ENCODE measurements around the gene MSH4.
"Not testable (repeated sequence)": the region's sequence is repeated elsewhere in the genome, so short reads cannot be mapped to it uniquely, and the experiment has no call there.

Gene MSH4

DNA sequence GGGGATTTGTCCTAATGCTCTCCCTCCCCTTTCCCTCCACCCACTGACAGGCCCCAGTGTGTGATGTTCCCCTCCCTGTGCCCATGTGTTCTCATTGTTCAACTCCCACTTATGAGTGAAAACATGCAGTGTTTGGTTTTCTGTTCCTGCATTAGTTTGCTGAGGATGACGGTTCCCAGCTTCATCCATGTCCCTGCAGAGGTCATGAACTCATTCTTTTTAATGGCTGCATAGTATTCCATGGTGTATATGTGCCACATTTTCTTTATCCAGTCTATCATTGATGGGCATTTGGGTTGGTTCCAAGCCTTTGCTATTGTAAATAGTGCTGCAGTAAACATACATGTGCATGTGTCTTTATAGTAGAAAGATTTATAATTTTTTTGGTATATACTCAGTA lies 26.9 kb downstream of the MSH4 start:
- H2BK12ac ChIP-seq (ENCODE audit: low read length); H3K36me3 ChIP-seq (replicated peaks in 1 of 2; ENCODE audit: control insufficient read depth in 2 of 2, insufficient read depth in 2 of 2, low read length in 2 of 2); H2BK15ac ChIP-seq (ENCODE audit: low read length); H2AK5ac ChIP-seq (ENCODE audit: low read depth, low read length); H2BK120ac ChIP-seq (ENCODE audit: low read depth, low read length); H3K23ac ChIP-seq (ENCODE audit: low read depth, low read length, poor library complexity); H3K27me3 ChIP-seq (ENCODE audit: control insufficient read depth in 3 of 3, insufficient read depth in 3 of 3, low read depth in 1 of 3, low read length in 3 of 3); H2AFZ ChIP-seq (ENCODE audit: low read length); DNase-seq (ENCODE audit: low spot score); H4K8ac ChIP-seq (ENCODE audit: low read depth, low read length); H3K9ac ChIP-seq (ENCODE audit: low read depth, low read length, poor library complexity); H3K27ac ChIP-seq (replicated peaks; ENCODE audit: low read length); H3K4me2 ChIP-seq (ENCODE audit: insufficient read depth, low read length, poor library complexity, severe bottlenecking); H3K18ac ChIP-seq (ENCODE audit: low read length); H3K4ac ChIP-seq (ENCODE audit: low read length); H3K79me1 ChIP-seq (ENCODE audit: low read depth, low read length); H3K4me3 ChIP-seq (ENCODE audit: low read length in 2 of 2); H3K9me3 ChIP-seq (replicated peaks in 1 of 2; ENCODE audit: control insufficient read depth in 2 of 2, insufficient read depth in 1 of 2, low read depth in 1 of 2, low read length in 2 of 2); H3K4me1 ChIP-seq (ENCODE audit: control insufficient read depth in 2 of 2, insufficient read depth in 1 of 2, low read depth in 1 of 2, low read length in 2 of 2); H2BK5ac ChIP-seq (ENCODE audit: low read length); H3K14ac ChIP-seq (ENCODE audit: low read length); H4K91ac ChIP-seq (ENCODE audit: low read depth, low read length, poor library complexity): not testable (repeated sequence)
- no CpG with 5 or more reads among the region's 1 CpG for WGBS, 2 donors (ENCODE audit: extremely low coverage in 2 of 2, insufficient read length in 2 of 2, insufficient replicate concordance in 1 of 2)

DNA sequence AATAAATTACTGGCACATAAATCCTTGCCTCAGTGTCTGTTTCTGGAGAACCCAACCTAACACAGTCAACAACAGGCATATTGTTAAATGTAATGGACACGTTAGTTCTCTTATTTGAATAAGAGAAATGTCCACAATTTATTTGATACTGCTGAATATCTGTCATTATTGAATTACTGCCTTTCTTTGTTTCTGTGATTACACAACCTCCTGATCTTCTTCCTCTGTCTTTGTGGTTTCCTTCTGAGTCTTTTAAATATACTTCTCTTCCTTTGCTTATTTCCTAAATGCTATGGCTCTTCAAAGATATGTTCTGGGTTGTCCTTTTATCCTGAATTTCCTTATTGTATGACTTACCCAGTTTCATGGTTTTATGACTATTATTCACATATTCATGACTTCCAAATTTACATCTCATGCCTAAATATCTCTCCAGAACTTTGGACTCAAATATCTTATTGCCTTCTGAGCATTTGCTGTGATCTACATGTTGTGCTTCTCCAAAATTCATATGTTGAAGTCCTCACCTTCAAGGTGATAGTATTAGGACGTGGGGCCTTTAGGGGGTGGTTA lies 39.9 kb downstream of the MSH4 start:
- H2AFZ ChIP-seq (ENCODE audit: low read length) = no peak overlapping the region
- DNase-seq (ENCODE audit: low spot score) = no peak
- H3K4me2 ChIP-seq (ENCODE audit: insufficient read depth, low read length, poor library complexity, severe bottlenecking) = no peak overlapping the region
- no peak overlapping the region for H3K14ac ChIP-seq (ENCODE audit: low read length)
- H3K4ac ChIP-seq (ENCODE audit: low read length) = no peak overlapping the region
- no peak overlapping the region for H4K91ac ChIP-seq (ENCODE audit: low read depth, low read length, poor library complexity)
- H3K36me3 ChIP-seq (replicated peaks in 1 of 2; ENCODE audit: control insufficient read depth in 2 of 2, insufficient read depth in 2 of 2, low read length in 2 of 2) = no peaks in the 10 kb centered on the region
- no peak overlapping the region for H2BK5ac ChIP-seq (ENCODE audit: low read length)
- H2BK15ac ChIP-seq (ENCODE audit: low read length) = no peak overlapping the region
- H3K4me1 ChIP-seq (ENCODE audit: control insufficient read depth in 2 of 2, insufficient read depth in 1 of 2, low read depth in 1 of 2, low read length in 2 of 2) = no peaks in the 10 kb centered on the region
- H3K27me3 ChIP-seq (ENCODE audit: control insufficient read depth in 3 of 3, insufficient read depth in 3 of 3, low read depth in 1 of 3, low read length in 3 of 3) = no peaks in the 10 kb centered on the region
- no peak overlapping the region for H2BK12ac ChIP-seq (ENCODE audit: low read length)
- no peaks in the 10 kb centered on the region for H3K79me1 ChIP-seq (ENCODE audit: low read depth, low read length)
- no peak overlapping the region for H3K23ac ChIP-seq (ENCODE audit: low read depth, low read length, poor library complexity)
- H3K27ac ChIP-seq (replicated peaks; ENCODE audit: low read length) = no peak overlapping the region
- no peak overlapping the region for H2BK120ac ChIP-seq (ENCODE audit: low read depth, low read length)
- H3K4me3 ChIP-seq (ENCODE audit: low read length in 2 of 2) = no peak overlapping the region
- H2AK5ac ChIP-seq (ENCODE audit: low read depth, low read length) = no peak overlapping the region
- no peak overlapping the region for H4K8ac ChIP-seq (ENCODE audit: low read depth, low read length)
- H3K9me3 ChIP-seq (replicated peaks in 1 of 2; ENCODE audit: control insufficient read depth in 2 of 2, insufficient read depth in 1 of 2, low read depth in 1 of 2, low read length in 2 of 2) = no peaks in the 10 kb centered on the region
- no peak overlapping the region for H3K9ac ChIP-seq (ENCODE audit: low read depth, low read length, poor library complexity)
- H3K18ac ChIP-seq (ENCODE audit: low read length) = no peak overlapping the region
- no CpG with 5 or more reads among the region's 2 CpGs for WGBS, 2 donors (ENCODE audit: extremely low coverage in 2 of 2, insufficient read length in 2 of 2, insufficient replicate concordance in 1 of 2)

DNA sequence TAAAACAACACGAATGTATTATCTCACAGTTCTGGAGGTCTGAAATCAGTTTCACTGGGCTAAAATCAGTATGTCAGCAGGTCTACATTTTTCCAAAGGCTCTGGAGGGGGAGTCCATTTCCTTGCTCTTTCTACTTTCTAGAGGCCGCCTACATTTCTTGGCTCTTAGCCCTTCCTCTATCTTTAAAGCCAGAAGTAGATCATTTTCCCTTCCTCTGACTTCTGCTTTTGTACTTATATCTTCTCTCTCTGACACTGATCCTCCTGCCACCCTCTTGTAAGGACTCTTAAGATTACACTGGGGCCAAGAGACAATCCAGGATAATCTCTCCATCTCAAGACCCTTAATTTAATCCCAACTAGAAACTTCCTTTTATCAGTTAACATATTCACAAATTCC lies 41.4 kb downstream of the MSH4 start:
- DNase-seq (ENCODE audit: low spot score) = no peak
- no peak overlapping the region for H2AFZ ChIP-seq (ENCODE audit: low read length)

DNA sequence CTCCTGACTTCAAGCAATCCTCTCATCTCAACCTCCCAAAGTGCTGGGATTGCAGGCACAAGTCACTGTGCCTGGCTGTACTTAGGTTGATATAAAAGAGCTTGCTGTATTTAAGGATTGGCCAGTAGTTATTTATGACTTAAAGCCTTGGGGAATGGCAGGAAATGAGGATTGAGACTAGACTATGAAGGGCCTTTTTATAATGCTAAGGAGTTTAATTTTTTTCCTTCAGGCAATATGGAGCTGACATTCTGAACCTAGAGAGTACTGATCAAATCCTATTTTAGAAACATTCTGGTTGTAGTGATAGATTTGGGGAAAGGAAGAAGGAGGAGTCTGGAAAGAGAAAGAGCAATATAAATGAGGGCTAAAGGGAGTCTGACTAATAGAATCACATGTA lies 44.7 kb downstream of the MSH4 start:
- no peak overlapping the region for H2AK5ac ChIP-seq (ENCODE audit: low read depth, low read length)
- H2BK15ac ChIP-seq (ENCODE audit: low read length) = no peak overlapping the region

More for the DNA sequence above, 41.4 kb downstream of the MSH4 start:
- no peak overlapping the region for H4K91ac ChIP-seq (ENCODE audit: low read depth, low read length, poor library complexity)
- no peak overlapping the region for H3K23ac ChIP-seq (ENCODE audit: low read depth, low read length, poor library complexity)
- H3K4me1 ChIP-seq (ENCODE audit: control insufficient read depth in 2 of 2, insufficient read depth in 1 of 2, low read depth in 1 of 2, low read length in 2 of 2) = no peaks in the 10 kb centered on the region
- no peak overlapping the region for H2BK12ac ChIP-seq (ENCODE audit: low read length)
- H3K9me3 ChIP-seq (replicated peaks in 1 of 2; ENCODE audit: control insufficient read depth in 2 of 2, insufficient read depth in 1 of 2, low read depth in 1 of 2, low read length in 2 of 2) = no peaks in the 10 kb centered on the region
- H3K36me3 ChIP-seq (replicated peaks in 1 of 2; ENCODE audit: control insufficient read depth in 2 of 2, insufficient read depth in 2 of 2, low read length in 2 of 2) = no peaks in the 10 kb centered on the region
- WGBS, 2 donors (ENCODE audit: extremely low coverage in 2 of 2, insufficient read length in 2 of 2, insufficient replicate concordance in 1 of 2) = no CpG with 5 or more reads among the region's 2 CpGs
- no peak overlapping the region for H3K18ac ChIP-seq (ENCODE audit: low read length)
- H4K8ac ChIP-seq (ENCODE audit: low read depth, low read length) = no peak overlapping the region
- no peaks in the 10 kb centered on the region for H3K79me1 ChIP-seq (ENCODE audit: low read depth, low read length)
- no peaks in the 10 kb centered on the region for H3K27me3 ChIP-seq (ENCODE audit: control insufficient read depth in 3 of 3, insufficient read depth in 3 of 3, low read depth in 1 of 3, low read length in 3 of 3)
- H3K4ac ChIP-seq (ENCODE audit: low read length) = no peak overlapping the region
- no peak overlapping the region for H2BK5ac ChIP-seq (ENCODE audit: low read length)
- no peak overlapping the region for H3K14ac ChIP-seq (ENCODE audit: low read length)
- H2AK5ac ChIP-seq (ENCODE audit: low read depth, low read length) = no peak overlapping the region
- H3K27ac ChIP-seq (replicated peaks; ENCODE audit: low read length) = no peak overlapping the region
- no peak overlapping the region for H2BK15ac ChIP-seq (ENCODE audit: low read length)
- no peak overlapping the region for H2BK120ac ChIP-seq (ENCODE audit: low read depth, low read length)
- H3K4me3 ChIP-seq (ENCODE audit: low read length in 2 of 2) = no peak overlapping the region
- H3K4me2 ChIP-seq (ENCODE audit: insufficient read depth, low read length, poor library complexity, severe bottlenecking) = no peak overlapping the region
- H3K9ac ChIP-seq (ENCODE audit: low read depth, low read length, poor library complexity) = no peak overlapping the region

More for the DNA sequence above, 44.7 kb downstream of the MSH4 start:
- H3K79me1 ChIP-seq (ENCODE audit: low read depth, low read length) = no peaks in the 10 kb centered on the region
- no peak overlapping the region for H2AFZ ChIP-seq (ENCODE audit: low read length)
- no peak overlapping the region for H3K9ac ChIP-seq (ENCODE audit: low read depth, low read length, poor library complexity)
- no peak overlapping the region for H3K4me2 ChIP-seq (ENCODE audit: insufficient read depth, low read length, poor library complexity, severe bottlenecking)
- H2BK120ac ChIP-seq (ENCODE audit: low read depth, low read length) = no peak overlapping the region
- H3K23ac ChIP-seq (ENCODE audit: low read depth, low read length, poor library complexity) = no peak overlapping the region
- no peak for DNase-seq (ENCODE audit: low spot score)
- H3K14ac ChIP-seq (ENCODE audit: low read length) = no peak overlapping the region
- H2BK12ac ChIP-seq (ENCODE audit: low read length) = no peak overlapping the region
- no peak overlapping the region for H3K4ac ChIP-seq (ENCODE audit: low read length)
- no peak overlapping the region for H3K4me3 ChIP-seq (ENCODE audit: low read length in 2 of 2)
- no peak overlapping the region for H3K18ac ChIP-seq (ENCODE audit: low read length)
- H4K8ac ChIP-seq (ENCODE audit: low read depth, low read length) = no peak overlapping the region
- H3K27me3 ChIP-seq (ENCODE audit: control insufficient read depth in 3 of 3, insufficient read depth in 3 of 3, low read depth in 1 of 3, low read length in 3 of 3) = no peaks in the 10 kb centered on the region
- H4K91ac ChIP-seq (ENCODE audit: low read depth, low read length, poor library complexity) = no peak overlapping the region
- no peaks in the 10 kb centered on the region for H3K9me3 ChIP-seq (replicated peaks in 1 of 2; ENCODE audit: control insufficient read depth in 2 of 2, insufficient read depth in 1 of 2, low read depth in 1 of 2, low read length in 2 of 2)
- no peaks in the 10 kb centered on the region for H3K36me3 ChIP-seq (replicated peaks in 1 of 2; ENCODE audit: control insufficient read depth in 2 of 2, insufficient read depth in 2 of 2, low read length in 2 of 2)
- no peak overlapping the region for H2BK5ac ChIP-seq (ENCODE audit: low read length)
- H3K4me1 ChIP-seq (ENCODE audit: control insufficient read depth in 2 of 2, insufficient read depth in 1 of 2, low read depth in 1 of 2, low read length in 2 of 2) = no peaks in the 10 kb centered on the region
- no peak overlapping the region for H3K27ac ChIP-seq (replicated peaks; ENCODE audit: low read length)

Measured in neuronal stem cell (in vitro differentiated cells).